AG09309 (cell line): ENCODE measurements around the gene NUMB.

Source experiments
- DNase-seq: peaks from one replicate; pipeline ENCODE4 v3.0.0-alpha.2; 2010; ENCODE audit warnings: low read depth
- H3K4me3 ChIP-seq: 2 replicates; pipeline ENCODE4 v1.5.1; 2011; ENCODE audit warnings: mild to moderate bottlenecking, low read depth, low read length, moderate library complexity; ENCODE audit not compliant: control insufficient read depth
- CTCF ChIP-seq: IDR thresholded peaks from 2 replicates; pipeline ENCODE4 v1.5.1; 2011; ENCODE audit warnings: mild to moderate bottlenecking, low read depth, low read length, inconsistent platforms; ENCODE audit not compliant: insufficient read depth, control insufficient read depth; ENCODE audit errors: missing control alignments

The NUMB gene

GRCh38 chr14:73458183-73458976 is at the start of gene NUMB:
TSS of gene NUMB (minus strand) at chr14:73458546. CDS start at chr14:73355751, 102,795 bp downstream.
- peak; percentile 100 for DNase-seq
- no peak for TF ChIP-seq CTCF
- H3K4me3 ChIP-seq: peak within 1 kb of the TSS; percentile 91

DNA sequence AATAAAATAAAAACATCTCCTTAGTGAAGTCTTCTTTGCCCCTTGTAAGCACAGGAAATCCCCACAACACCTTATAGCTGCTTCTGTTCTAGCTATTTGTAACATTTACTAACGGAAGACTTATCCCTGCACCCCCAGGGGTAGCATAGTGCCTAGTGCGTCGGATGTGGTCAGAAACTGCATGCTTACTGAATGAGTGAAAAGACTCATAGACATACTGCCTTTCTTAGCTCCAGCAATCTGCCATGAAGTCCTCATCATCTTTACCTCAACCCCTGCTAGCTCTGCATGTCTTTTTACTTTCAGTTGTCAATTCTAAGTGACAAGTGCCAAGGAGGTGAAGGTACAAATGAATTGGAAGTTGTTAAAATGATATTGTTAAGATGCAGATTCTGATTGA is 45.3 kb upstream of the NUMB start:
- no peak for TF ChIP-seq CTCF
- H3K4me3 ChIP-seq: no peak overlapping the region
- DNase-seq: peak; percentile 34

DNA sequence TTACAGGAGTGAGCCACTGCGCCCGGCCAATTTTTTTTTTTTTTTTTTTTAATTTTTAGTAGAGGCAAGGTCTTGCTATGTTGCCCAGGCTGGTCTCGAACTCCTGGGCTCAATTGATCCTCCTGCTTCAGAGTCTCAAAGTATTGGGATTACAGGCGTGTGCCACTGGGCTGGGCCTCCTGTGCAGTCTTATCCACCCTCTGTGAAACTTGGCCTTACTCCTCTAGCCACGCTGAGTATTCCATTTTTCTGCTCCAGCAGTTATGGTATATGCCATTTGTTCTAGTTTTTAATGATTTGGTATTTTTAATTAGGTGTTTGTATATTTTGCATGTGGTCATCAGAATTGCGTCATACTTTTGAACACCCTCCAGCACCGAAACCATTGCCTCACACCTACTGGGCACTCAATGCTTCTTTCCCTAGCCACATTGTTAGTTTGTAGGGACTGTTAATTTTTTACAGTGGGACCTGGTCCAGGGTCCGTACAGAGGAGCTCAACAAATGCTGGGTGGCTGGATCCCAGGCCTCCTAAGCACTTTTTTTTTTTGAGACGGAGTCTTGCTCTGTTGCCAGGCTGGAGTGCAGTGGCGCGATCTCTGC is 43.8 kb upstream of the NUMB start:
- DNase-seq: no peak
- no peak overlapping the region for H3K4me3 ChIP-seq
- no peak for TF ChIP-seq CTCF

DNA sequence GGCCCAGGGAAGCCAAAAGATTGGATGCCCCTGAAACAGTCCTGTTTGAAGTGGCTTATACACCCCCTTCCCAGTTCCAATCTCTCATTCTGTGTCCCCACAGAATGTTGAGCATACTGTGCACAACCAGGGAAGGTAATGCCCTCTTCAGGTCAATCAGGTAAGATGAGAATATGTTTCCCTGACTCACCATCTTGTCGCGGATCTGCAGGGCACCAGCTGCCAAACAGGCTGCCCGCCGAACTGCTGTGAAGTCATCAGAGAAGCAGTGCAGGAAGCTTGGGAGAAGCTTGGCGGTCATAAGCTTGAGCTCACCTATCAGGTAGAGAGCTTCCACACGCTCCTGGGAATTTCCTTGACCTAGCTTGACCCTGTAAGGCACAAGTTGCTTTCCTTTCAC is 42.0 kb upstream of the NUMB start:
- no peak for TF ChIP-seq CTCF
- no peak overlapping the region for H3K4me3 ChIP-seq
- DNase-seq: no peak

GRCh38 chr14:73494593-73494992 is 36.2 kb upstream of the NUMB start:
- H3K4me3 ChIP-seq: no peak overlapping the region
- no peak for DNase-seq

GRCh38 chr14:73492670-73493069 is 34.3 kb upstream of the NUMB start:
- H3K4me3 ChIP-seq: no peak overlapping the region
- DNase-seq: no peak
- TF ChIP-seq CTCF: no peak

More at GRCh38 chr14:73494593-73494992, 36.2 kb upstream of the NUMB start:
- no peak for TF ChIP-seq CTCF
